Pulmonary artery endothelial cell (primary cell): ENCODE measurements around the gene LRTM1. TPM values are rescaled to one million over a fixed set of nuclear protein-coding genes. Genes with fewer than 3 reads are reported as not detected.

ENCODE experiments used
- DNase-seq: peaks from one replicate; pipeline ENCODE4 v3.0.0-alpha.2; 2011; ENCODE audit warnings: low read depth, low spot score
- total RNA-seq: library from RNA; depleted of rRNA; stranded (reverse); fragments of >200 nt; gene quantifications from 2 replicates; pipeline ENCODE4 v1.2.3, GENCODE V29; 2014

The LRTM1 gene
- total RNA-seq, result not detected in 2 replicates

DNA sequence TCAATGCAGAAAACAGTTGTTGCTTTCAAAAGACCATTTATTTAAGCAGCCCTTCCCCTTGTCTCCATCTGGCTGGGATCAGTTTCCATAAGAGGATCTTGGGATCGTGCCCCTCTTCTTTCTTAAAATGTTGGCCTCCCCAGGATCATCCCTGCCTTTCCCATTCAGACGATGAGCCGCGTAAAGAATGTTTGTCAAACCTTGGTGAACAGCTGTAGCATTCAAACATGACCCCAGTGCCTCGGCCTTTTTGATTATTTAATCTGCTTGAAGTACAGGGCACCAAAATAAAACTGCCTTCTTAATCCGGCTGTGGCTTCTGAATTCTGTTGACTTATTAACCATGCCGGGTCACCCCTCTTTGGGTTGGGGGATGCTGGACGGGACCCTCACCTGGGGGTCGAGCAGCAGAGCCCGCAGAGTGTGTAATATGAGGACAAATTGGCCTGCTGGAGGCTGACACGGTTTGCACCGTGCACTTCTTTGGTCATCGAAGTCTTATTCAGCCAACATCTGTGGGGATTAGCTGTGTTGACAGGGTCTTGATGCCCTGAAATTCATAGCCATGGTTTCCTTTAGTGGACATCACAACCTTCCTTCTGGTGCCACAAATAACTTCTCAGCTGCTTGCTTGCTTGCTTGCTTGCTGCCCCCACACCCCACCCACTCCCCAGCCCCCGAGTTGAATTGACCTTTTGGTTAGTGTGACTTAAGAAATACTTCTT is at the start of gene LRTM1:
TSS of gene LRTM1 (minus strand) at position 14 of the 725 bp plus-strand sequence. CDS start 148 bp downstream, outside the sequence.
- DNase-seq, result no peak

GRCh38 chr3:54977439-54977838 is 49.6 kb upstream of the LRTM1 start:
- no peak for DNase-seq

- DNase-seq, result no peak
These were observed 43.0 kb upstream of the LRTM1 start for GRCh38 chr3:54970895-54971294.

GRCh38 chr3:54969652-54970051 is 41.8 kb upstream of the LRTM1 start:
- no peak for DNase-seq

GRCh38 chr3:54968546-54969172 is 40.8 kb upstream of the LRTM1 start:
- no peak for DNase-seq

- no peak for DNase-seq
These were observed 39.9 kb upstream of the LRTM1 start for GRCh38 chr3:54967731-54968161.

DNA sequence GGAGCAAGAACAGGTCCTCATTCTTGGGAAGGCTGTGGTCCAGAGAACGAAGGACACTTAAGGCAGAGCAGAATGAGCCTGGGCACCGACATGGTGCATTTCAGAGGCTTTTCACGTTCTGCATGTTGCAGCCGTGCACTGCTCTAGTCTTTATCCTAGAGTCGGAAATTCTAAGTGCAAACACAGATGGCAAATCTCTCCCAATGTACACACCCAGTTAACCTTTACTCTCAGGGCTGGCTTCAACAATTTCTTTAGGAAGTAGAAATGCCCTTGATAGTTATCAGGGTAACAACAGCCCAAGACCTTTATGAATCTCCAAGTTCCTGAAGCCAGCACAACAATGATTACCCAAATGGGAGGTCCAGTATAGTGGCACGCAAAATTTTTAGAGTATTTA is 39.1 kb upstream of the LRTM1 start:
- no peak for DNase-seq

- DNase-seq, result no peak
These were observed 37.9 kb upstream of the LRTM1 start for GRCh38 chr3:54965746-54966145.

DNA sequence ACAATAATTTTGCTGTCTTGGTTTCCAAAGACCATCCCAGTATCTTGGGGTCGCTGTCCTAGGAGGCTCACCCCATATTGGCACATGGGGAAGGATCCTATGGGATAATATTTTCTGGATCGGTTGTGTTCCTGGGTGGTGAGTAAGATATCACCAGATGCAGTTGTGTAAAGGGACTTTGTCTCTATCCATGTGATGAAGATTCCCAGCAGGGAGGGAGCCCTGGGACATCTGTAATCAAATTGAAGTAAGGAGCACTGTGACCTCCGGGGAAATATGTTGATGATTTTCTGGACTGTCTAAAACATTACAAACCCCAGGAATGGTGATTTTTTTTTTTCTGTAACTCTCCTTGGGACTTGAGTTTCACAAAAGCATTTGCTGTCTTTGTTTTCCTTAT is 36.2 kb upstream of the LRTM1 start:
- DNase-seq, result no peak

DNA sequence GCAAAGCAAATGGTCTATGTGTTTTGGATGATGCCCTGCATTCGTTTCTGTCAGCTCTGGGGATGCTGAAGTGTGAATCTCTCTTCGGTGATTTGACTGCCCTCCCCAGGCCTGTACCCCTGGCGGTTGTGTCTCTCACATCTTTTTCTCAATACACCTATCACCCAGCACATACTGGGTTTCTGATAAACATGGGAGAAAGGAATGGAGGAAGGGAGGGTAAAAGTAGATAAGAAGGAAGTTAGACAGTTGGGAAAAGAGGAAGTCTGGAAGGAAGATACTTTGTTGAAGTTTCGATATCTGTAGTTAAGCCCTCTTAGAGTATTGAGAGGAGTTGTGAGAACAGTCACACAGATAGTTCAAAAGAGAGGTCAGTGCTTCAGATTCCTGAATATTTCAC is 35.8 kb upstream of the LRTM1 start:
- no peak for DNase-seq

GRCh38 chr3:54962200-54962599 is 34.3 kb upstream of the LRTM1 start:
- no peak for DNase-seq

DNA sequence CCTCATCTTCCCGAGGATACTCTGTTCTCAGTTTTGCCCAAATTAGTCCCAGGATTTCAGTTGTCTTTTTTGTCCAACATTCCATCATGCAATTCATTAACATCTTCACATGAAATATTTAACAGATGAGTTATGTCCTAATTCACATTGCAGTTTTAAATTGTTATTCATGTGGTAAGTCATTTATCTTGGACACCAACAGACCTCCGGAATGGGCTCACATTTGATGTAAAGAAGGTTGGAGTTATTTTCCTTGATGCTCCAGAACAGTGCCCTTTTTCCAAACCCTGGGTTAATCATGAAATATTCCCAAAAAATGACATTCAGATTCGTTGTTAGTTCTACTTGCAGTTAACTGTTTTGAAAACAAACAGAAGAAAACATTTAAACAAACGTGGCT is 32.8 kb upstream of the LRTM1 start:
- no peak for DNase-seq

GRCh38 chr3:54960082-54960481 is 32.2 kb upstream of the LRTM1 start:
- no peak for DNase-seq

- no peak for DNase-seq
These were observed 29.9 kb upstream of the LRTM1 start for GRCh38 chr3:54957711-54958110.

DNA sequence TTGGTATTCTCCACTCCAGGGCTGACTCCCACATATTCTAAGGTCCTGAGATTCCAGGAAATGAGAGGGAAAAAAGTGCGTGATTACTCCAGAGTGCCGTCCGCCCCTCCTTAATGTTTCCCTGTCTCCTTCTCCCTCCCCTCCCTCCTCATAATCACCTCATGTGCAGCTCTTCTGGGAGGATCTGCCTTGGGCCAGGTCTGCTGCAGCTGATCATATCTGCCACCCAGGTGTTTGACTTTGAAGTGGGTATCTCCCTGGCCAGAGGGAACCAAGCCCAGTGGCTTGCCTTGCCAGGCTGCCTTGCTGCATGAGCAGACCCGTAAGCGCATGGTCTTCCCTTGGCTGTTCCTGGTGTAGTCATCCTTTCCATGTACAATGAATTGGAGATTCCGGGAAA is 28.1 kb upstream of the LRTM1 start:
- DNase-seq, result no peak

DNA sequence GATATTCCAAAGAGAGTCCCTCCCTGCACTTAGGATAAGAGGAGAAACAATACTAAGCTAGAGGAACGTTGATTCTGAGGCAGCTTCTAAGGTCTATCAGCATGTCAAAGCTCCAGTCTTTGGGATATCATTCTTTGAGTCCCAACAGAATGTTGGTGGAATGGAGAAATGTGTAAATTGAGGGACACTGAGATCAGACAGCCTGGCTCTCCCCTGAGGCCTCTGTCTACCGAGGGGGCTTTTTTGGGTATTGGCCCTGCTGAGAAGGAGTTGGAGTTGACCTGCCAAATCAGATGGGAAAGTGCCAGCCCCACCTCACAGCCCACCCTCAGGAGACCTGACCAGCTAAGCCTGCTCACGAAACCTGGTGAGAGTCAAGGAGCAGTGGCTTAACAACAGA is 27.6 kb upstream of the LRTM1 start:
- no peak for DNase-seq

DNA sequence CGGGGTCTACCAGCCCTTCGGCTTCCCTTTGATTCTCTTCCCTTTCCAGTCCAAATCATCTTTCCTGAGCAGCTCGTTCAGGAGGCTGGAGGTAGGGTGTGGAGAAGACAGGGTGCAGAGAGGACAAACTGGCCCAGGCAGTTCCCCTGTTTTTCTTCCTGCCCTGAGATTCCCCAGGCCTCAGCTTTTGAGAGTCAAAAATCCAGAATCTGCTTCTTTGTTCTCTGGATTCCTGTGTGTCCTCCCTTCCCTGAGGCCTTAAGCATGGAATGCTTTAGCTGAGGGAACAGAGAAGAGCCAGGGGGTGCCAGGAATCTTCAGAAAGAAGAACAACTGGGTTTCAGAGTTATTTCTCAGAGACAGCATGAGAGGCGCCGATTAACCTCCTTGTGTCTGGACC is 26.7 kb upstream of the LRTM1 start:
- no peak for DNase-seq

- no peak for DNase-seq
These were observed 26.2 kb upstream of the LRTM1 start for GRCh38 chr3:54954022-54954421.

- DNase-seq, result no peak
These were observed 23.5 kb upstream of the LRTM1 start for GRCh38 chr3:54951405-54951804.

GRCh38 chr3:54950391-54951003 is 22.6 kb upstream of the LRTM1 start:
- DNase-seq, result no peak

- DNase-seq, result no peak
These were observed 21.7 kb upstream of the LRTM1 start for GRCh38 chr3:54949491-54950044.

DNA sequence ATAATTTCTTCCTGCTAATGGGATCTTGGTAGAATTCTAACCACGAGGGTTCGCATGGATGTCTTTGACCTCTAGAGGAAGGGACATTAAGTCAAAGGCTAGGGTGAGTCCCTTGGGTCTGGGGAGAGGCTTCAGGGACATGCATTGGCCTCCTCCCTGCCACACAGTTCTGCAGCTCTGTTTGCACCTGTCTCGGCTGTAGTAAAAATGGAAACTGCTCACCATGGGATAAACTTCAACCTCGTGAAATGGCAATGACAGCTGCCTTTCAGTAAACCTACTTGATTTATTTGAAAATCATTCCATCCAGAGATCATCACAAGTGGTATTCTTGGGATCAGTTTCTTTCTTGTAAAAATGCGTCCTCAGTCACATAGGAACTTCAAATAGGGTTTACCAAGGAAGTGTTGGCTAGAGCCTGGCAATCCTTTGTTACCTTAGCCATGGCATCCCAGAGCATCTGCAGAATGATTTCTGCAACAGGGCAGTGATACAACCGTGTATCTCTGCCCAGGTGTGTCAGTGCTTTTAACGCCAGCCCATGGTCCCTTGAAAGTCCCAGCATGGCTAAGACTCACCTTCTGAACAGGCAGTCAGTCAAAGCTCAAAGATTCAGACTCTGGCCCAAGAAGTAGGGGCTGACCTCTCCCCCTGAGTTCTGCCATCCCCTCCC is 14.0 kb upstream of the LRTM1 start:
- no peak for DNase-seq
